NCI-H460 (cell line): ENCODE results near the gene LSM4. TPM values are rescaled to one million over a fixed set of nuclear protein-coding genes. Genes with fewer than 3 reads are reported as not detected.

Experiments used
- DNase-seq: peaks from one replicate; pipeline ENCODE4 v3.0.0-alpha.2; 2016; ENCODE audit warnings: low read depth; ENCODE audit errors: extremely low read depth
- total RNA-seq: library from RNA; depleted of rRNA; stranded (reverse); fragments of >200 nt; shearing (Covaris generic); gene quantifications from 2 replicates; pipeline ENCODE4 v1.2.3, GENCODE V29; 2014

LSM4 gene
- total RNA-seq, 1 experiment from 2014 or later, result 207 TPM

GRCh38 chr19:18311502-18312091 lies 11.3 kb downstream of the LSM4 start:
- no peak for DNase-seq

GRCh38 chr19:18310966-18311365 lies 11.9 kb downstream of the LSM4 start:
- DNase-seq, result no peak

DNA sequence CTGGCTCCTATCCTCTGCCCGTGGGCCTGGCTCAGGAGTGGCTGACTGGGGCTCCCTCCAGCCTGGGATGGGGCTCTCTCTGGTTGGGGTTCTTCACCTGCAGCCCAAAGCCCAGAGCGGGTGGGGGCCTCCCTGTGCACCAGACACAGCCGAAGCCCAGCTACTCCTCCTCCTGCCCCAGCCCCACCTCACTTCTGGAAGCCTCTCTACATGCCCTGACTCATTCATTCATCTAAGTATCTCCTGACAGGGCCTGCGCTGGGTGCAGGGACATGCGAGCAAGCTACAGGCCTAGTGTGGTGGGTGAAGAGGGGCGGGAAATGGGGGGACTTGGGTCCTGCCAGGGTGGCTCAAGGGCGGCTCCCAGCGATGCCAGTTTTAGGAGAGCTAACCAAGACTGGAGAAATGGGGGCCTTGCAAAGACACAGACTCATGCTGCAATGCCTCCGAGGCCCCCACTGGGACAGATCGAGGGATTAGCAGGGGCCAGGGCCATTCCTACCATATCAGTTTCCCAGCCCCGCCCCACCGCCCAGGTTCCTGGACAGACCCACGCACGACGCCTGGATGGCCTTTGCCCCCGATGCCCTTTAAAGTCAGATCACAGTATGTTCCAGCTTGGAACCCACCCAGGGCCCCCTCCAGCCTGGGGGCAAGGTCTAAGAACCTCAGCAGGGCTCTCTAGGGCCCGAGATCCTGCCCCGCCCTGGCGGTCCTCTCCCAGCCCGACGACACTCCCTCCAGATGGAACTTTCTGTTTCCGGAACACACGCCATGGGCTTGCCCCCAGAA lies 12.6 kb downstream of the LSM4 start:
- no peak for DNase-seq

- DNase-seq, result no peak
These were observed 13.3 kb downstream of the LSM4 start for GRCh38 chr19:18309525-18310064.

DNA sequence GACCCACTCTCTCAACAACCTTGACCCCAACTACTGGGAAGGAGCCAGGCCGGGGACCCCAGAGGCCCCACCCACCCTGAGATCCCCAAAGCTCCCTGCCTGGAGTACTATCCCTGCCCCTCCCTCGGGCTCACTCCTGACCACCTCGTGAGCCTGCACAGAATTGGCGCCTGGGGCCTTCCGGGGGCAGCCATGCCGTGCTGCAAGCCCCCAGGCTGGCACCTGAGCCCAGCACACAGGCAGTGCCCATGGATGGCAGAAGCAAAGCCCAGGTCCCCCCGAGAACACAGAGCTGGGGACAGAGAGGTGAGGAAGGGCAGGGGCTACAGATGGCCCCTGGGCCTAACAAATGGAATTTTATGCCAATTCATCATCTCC lies 13.9 kb downstream of the LSM4 start:
- DNase-seq, result no peak

DNA sequence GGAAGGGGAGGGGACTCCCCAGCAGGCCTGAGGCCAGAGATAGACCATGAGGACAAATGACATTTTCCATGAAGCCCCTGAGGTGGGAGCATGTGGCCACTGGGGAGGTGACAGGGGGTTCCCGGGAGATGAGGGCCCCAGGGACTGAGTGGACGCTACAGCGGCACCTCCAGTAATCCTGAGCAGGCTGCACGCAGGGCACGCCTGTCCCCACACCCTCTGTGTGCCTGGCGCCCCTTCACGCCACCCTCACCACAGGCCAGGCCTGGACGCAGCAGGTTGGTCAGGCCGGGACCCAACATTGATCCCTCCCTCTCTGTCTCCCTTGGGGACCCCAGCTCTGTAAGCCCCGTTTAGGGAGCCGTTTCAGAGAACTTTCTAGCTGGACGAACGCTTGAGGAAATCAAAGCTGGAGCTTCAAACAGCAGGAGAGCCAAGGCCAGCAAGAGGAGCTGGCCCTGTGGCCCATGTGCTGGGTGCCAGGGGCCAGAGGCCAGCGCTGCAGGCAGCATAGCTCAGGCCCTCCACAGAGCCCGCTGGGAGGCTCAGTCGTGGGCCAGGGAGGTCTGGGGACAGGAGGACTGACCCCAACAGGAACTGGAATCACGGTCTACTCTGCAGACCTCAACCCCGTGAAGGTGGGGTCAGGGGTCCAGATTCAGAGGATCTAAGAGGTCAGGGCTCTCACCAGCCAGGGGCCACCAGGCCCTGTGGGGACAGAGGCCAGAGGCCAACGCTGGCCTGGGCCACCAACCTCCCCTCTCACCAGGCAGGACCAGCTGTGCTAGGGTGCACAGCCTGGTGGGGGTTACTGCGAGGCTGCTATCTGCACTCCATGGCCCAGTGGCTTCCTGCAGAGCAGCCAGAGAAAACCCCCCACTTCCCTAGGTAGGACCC lies 14.6 kb downstream of the LSM4 start:
- no peak for DNase-seq

DNA sequence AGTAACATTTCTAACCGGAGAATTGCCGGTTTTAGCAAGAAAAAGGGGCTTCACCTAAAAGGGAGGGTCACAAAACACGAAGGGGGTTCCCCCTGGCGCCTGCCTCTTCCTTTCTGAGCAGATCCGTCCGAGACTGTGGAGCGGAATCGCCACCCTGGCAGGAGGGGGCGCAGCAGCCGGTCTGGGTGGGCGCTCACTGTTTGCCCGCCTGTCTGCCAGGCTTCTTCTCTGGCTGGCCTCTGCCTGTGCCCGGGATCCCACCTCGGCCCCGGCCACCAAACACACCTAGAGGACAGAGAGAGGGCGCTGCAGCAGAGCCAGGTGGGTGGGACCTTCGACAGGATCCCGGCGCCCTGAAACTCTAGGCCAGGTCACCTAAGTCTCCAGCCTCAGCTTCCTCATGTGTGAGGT lies 15.6 kb downstream of the LSM4 start:
- DNase-seq, result no peak

DNA sequence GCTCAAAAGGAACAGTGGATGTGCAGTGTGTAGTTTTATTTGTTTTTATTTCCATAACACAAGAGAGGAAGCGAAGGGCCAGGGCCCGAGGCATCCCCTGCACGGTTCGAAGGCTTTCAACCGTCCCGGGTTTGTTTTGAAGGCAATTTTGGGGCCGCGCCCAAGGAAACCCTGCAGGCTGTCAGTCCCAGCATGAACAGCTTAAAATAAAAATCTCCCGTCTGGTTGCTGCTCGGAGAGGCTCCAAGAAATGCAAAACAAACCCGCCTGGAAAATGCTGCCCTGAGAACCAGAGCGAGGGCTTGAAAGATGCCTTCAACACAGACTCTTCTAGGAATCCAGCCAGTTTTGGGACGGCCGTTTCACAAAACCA lies 16.0 kb downstream of the LSM4 start:
- no peak for DNase-seq

DNA sequence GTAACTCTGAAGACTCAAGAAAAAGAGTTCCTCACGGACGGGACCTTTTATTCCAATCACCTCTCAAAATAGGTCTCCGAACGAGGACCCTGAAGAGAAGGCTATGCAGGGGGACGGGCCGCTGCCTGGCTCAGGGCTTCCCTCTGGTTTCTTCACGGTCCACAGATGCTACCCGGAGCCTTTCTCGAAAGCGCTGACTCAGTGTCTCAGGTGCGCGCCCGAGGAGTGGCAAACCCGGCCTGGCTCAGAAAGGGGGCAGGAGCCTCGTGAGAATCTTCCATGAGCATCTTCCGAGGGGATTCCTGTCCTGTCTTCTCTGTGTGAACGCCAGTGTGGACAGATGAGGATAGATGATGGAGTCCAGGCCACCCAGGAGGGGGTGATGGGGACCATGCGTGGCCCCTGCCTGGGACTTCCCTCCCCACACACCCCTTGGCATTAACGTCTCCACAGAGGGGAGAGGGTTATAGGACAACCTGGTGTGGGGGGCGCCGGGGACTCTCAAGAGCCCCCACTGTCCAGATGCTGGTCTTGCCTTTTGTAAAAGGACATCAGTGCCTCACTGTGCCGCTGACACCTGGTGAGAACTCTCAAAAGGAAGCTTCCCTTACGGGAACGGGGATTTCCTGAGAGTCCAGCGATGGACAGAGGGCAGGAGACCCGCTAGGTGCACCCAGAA lies 16.5 kb downstream of the LSM4 start:
- no peak for DNase-seq

- no peak for DNase-seq
These were observed 18.2 kb downstream of the LSM4 start for GRCh38 chr19:18304458-18305310.

DNA sequence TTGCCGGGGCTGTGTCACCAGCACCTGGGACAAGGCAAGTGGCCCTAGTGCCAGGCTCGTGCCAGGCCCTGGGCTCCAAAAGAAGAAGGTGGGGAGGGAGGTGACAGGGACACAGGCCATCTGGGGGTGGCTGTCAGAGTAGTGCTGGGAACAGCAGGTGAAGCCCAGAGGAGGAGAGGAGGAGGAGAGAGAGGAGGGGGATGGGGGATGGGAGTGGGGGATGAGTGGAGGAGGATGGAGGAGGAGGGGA lies 18.7 kb downstream of the LSM4 start:
- DNase-seq, result no peak

GRCh38 chr19:18301718-18302111 lies 21.2 kb downstream of the LSM4 start:
- no peak for DNase-seq

GRCh38 chr19:18300930-18301717 lies 21.8 kb downstream of the LSM4 start:
- no peak for DNase-seq

DNA sequence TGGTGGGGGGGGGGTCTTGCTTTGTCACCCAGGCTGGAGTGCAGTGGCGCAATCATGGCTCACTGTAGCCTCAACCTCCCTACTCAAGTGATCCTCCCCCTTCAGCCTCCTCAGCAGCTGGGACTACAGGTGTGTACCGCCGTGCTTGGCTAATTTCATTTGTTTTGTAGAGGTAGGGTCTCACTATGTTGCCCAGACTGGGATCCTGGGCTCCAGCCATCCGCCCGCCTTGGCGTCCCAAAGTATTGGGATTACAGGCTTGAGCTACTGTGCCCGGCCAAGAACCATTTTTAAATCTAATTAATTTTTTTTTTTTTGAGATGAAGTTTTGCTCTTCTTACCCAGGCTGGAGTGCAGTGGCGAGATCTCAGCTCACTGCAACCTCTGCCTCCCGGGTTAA lies 23.2 kb downstream of the LSM4 start:
- no peak for DNase-seq

DNA sequence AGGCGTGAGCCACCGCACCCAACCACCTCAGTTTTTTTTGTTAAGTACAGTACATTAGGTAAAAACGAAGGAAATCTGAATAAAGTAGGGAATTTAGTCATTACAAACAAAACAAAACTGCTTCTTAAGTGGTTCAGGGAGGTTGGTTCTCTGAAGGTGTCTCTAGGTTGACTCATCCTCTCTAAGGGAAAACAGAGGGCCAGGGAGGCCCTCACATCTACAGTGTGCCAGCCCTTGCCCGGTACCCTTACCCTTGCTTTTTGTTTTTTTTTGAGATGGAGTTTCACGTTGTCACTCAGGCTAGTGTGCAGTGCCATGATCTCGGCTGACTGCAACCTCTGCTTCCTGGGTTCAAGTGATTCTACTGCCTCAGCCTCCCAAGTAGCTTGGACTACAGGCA lies 24.3 kb downstream of the LSM4 start:
- no peak for DNase-seq

- DNase-seq, result no peak
These were observed 25.6 kb downstream of the LSM4 start for GRCh38 chr19:18297308-18297707.

- no peak for DNase-seq
These were observed 27.8 kb downstream of the LSM4 start for GRCh38 chr19:18295034-18295451.

DNA sequence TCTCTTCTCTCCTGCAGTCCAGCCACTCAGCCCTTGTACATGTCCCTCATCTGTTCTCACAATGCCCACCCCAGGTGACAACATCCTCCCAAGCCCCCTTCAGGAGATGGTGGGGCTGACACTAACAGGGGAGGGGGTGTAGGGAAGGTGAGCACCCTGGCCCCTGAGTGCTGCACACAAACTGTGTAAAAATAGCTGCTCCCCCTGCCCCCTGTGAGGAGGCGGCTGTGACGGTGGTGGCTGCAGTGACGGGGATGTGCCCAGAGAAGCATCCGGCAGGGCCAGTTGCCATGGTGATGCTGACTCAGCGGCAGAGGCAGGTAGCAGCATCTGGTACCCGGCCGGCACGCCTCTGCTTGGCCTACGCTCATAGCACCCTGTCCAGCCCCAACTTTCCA lies 28.4 kb downstream of the LSM4 start:
- DNase-seq, result no peak
